ENCODE measurements around the gene METAP2. TPM values are rescaled to one million over a fixed set of nuclear protein-coding genes. Genes with fewer than 3 reads are reported as not detected.

The METAP2 gene
- total RNA-seq, 4 donors from 2014 or later, result 25.1 to 106 (median 30.0) TPM

- Histone ChIP-seq H3K27ac (no peak overlapping the region), H3K27me3 (peaks cover 0 to 14% of the 10 kb centered on the region in 2 donors), H3K4me1 (no peaks in the 10 kb centered on the region), H3K36me3 (no peaks in the 10 kb centered on the region), H3K4me3 (no peak overlapping the region), H3K9me3 (peaks cover 0 to 6% (median 0%) of the 10 kb centered on the region in 4 donors)
- TF ChIP-seq CTCF (IDR thresholded peaks at IDR 0.05), result no peak
- no peak for TF ChIP-seq POLR2A (IDR thresholded peaks at IDR 0.05)
- no peak for DNase-seq
Measured at GRCh38 chr12:95551913-95552516, 78.1 kb downstream of the METAP2 start.

GRCh38 chr12:95553197-95553943 lies 79.4 kb downstream of the METAP2 start:
- Histone ChIP-seq H3K27me3 (peaks cover 0 to 9% of the 10 kb centered on the region in 2 donors), H3K9me3 (peaks cover 0 to 6% (median 0%) of the 10 kb centered on the region in 4 donors), H3K27ac (no peak overlapping the region), H3K4me1 (no peaks in the 10 kb centered on the region), H3K36me3 (no peaks in the 10 kb centered on the region), H3K4me3 (no peak overlapping the region)
- TF ChIP-seq CTCF (IDR thresholded peaks at IDR 0.05), result no peak
- no peak for DNase-seq

GRCh38 chr12:95554532-95555071 lies 80.7 kb downstream of the METAP2 start:
- H3K36me3 ChIP-seq, result no peaks in the 10 kb centered on the region
- H3K4me3 ChIP-seq, result no peak overlapping the region
- no peak for DNase-seq
- no peaks in the 10 kb centered on the region for H3K4me1 ChIP-seq
- peaks cover 0 to 1% (median 0%) of the 10 kb centered on the region in 4 donors for H3K9me3 ChIP-seq
- H3K27me3 ChIP-seq, result no peaks in the 10 kb centered on the region
- H3K27ac ChIP-seq, result no peak overlapping the region
- TF ChIP-seq CTCF (IDR thresholded peaks at IDR 0.05) (no peak), POLR2A (IDR thresholded peaks at IDR 0.05) (no peak)

- Histone ChIP-seq H3K27ac (no peak overlapping the region), H3K9me3 (no peaks in the 10 kb centered on the region), H3K4me3 (no peak overlapping the region), H3K27me3 (no peaks in the 10 kb centered on the region), H3K36me3 (no peaks in the 10 kb centered on the region), H3K4me1 (no peaks in the 10 kb centered on the region)
- TF ChIP-seq POLR2A (IDR thresholded peaks at IDR 0.05), result no peak
- no peak for TF ChIP-seq CTCF (IDR thresholded peaks at IDR 0.05)
- no peak for DNase-seq
Measured at GRCh38 chr12:95557625-95558024, 83.7 kb downstream of the METAP2 start.

Small RNA genes within 50 kb of the gene (small RNA-seq; reads per million reads assigned to genes)
- gene RNU6-735P, result 0 reads per million in 2 donors

Other genes with a start within 250 kb of the METAP2 start
- gene USP44, start 77.3 kb downstream of the METAP2 start, total RNA-seq, result 1 to 10 TPM in 2 of 4 donors, not detected in 2; 1.2 to 2.9 TPM

Data from Peyer's patch (tissue), 4 donors.